ENCODE data around the gene SETD1B. TPM values are rescaled to one million over a fixed set of nuclear protein-coding genes. Genes with fewer than 3 reads are reported as not detected.

SETD1B gene
- total and polyA plus RNA-seq, 2 donors (not counting 1 experiment from before 2014, with no cell fraction given): 1.2 to 3.5 TPM

DNA sequence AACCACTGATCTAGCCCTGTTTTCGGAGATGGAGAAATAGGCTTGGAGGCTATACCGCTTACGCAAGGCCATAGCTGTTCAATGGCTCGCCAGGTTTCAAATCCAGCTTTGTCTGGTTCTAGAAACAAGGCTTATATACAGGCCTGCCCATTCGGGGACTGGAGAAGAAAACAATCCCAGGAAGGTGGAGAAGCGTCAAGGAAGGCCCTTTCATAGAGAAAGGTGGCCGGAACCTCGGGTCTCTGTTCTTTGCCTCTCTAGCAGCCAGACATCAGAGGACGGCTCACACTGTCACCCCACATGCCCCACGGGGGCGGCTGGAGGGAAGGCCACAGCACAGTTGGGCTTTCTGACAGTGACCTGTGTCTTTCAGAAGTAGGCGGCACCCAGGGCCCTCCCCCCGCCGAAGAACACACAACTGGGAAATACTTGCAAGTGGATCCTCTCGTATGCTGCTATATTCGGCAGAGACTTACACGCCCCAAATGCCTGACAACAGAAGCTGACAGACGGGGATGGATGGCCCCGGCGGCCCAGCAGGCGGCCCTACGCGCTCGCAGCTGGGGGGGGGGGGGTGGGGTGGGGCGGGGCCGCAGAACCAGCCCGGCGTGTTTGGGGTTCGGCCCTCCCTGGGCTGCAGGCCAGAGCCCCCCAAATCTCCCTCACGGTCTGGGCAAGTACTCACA lies 4.5 kb upstream of the SETD1B start:
- Histone ChIP-seq H3K9ac (ENCODE audit: insufficient read depth, low read length) (peak overlapping the region; percentile 87), H3K9me3 (ENCODE audit: control insufficient read depth, insufficient read depth, low read depth, low read length) (no peaks in the 10 kb centered on the region), H3K27me3 (ENCODE audit: control insufficient read depth, insufficient read depth, low read length) (no peaks in the 10 kb centered on the region), H3K79me2 (ENCODE audit: control insufficient read depth, insufficient read depth, low read length) (peaks cover 42% of the 10 kb centered on the region), H3K4me1 (ENCODE audit: control insufficient read depth, extremely low read depth, insufficient read depth, low read length) (peaks cover 42% of the 10 kb centered on the region), H3K36me3 (ENCODE audit: control insufficient read depth, insufficient read depth, low read length) (peaks cover 10% of the 10 kb centered on the region), H3K4me3 (replicated peaks in 1 of 4; ENCODE audit: control extremely low read depth in 1 of 4, insufficient read depth in 1 of 4, low read depth in 3 of 4, low read length in 4 of 4) (peak overlapping the region; percentile 46 to 67 (median 52)), H2AFZ (ENCODE audit: low read length) (no peak overlapping the region), H3K4me2 (ENCODE audit: extremely low read depth, insufficient read depth, low read length) (peak overlapping the region; percentile 99), H3K27ac (ENCODE audit: insufficient read depth, low read length) (peak overlapping the region; percentile 97), H4K20me1 (ENCODE audit: control insufficient read depth, extremely low read depth, insufficient read depth, low read length) (no peaks in the 10 kb centered on the region)
- peak; percentile 89 to 92 for DNase-seq (ENCODE audit: low read depth in 2 of 2)
- TF ChIP-seq, protein P1, sequence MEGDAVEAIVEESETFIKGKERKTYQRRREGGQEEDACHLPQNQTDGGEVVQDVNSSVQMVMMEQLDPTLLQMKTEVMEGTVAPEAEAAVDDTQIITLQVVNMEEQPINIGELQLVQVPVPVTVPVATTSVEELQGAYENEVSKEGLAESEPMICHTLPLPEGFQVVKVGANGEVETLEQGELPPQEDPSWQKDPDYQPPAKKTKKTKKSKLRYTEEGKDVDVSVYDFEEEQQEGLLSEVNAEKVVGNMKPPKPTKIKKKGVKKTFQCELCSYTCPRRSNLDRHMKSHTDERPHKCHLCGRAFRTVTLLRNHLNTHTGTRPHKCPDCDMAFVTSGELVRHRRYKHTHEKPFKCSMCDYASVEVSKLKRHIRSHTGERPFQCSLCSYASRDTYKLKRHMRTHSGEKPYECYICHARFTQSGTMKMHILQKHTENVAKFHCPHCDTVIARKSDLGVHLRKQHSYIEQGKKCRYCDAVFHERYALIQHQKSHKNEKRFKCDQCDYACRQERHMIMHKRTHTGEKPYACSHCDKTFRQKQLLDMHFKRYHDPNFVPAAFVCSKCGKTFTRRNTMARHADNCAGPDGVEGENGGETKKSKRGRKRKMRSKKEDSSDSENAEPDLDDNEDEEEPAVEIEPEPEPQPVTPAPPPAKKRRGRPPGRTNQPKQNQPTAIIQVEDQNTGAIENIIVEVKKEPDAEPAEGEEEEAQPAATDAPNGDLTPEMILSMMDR (conservative IDR thresholded peaks at IDR 0.05 in 1 of 2, IDR thresholded peaks at IDR 0.05 in 1 of 2; ENCODE audit: low read depth in 1 of 2, low read length in 2 of 2): no peak
- no peak for TF ChIP-seq EZH2 (IDR thresholded peaks at IDR 0.05; ENCODE audit: low read length, missing control alignments)

- Histone ChIP-seq H3K4me2 (ENCODE audit: extremely low read depth, insufficient read depth, low read length) (peak overlapping the region; percentile 90), H3K9ac (ENCODE audit: insufficient read depth, low read length) (peak overlapping the region; percentile 87), H2AFZ (ENCODE audit: low read length) (no peak overlapping the region), H3K27ac (ENCODE audit: insufficient read depth, low read length) (peak overlapping the region; percentile 97), H3K27me3 (ENCODE audit: control insufficient read depth, insufficient read depth, low read length) (no peaks in the 10 kb centered on the region), H3K36me3 (ENCODE audit: control insufficient read depth, insufficient read depth, low read length) (peaks cover 10% of the 10 kb centered on the region), H4K20me1 (ENCODE audit: control insufficient read depth, extremely low read depth, insufficient read depth, low read length) (no peaks in the 10 kb centered on the region), H3K79me2 (ENCODE audit: control insufficient read depth, insufficient read depth, low read length) (peaks cover 50% of the 10 kb centered on the region), H3K4me1 (ENCODE audit: control insufficient read depth, extremely low read depth, insufficient read depth, low read length) (peaks cover 35% of the 10 kb centered on the region), H3K9me3 (ENCODE audit: control insufficient read depth, insufficient read depth, low read depth, low read length) (no peaks in the 10 kb centered on the region), H3K4me3 (replicated peaks in 1 of 4; ENCODE audit: control extremely low read depth in 1 of 4, insufficient read depth in 1 of 4, low read depth in 3 of 4, low read length in 4 of 4) (peak overlapping the region; percentile 46 to 67 (median 52))
- no peak for TF ChIP-seq EZH2 (IDR thresholded peaks at IDR 0.05; ENCODE audit: low read length, missing control alignments)
- DNase-seq (ENCODE audit: low read depth in 2 of 2): peak; percentile 90 to 93
These were observed 3.7 kb upstream of the SETD1B start for GRCh38 chr12:121799842-121800693.

DNA sequence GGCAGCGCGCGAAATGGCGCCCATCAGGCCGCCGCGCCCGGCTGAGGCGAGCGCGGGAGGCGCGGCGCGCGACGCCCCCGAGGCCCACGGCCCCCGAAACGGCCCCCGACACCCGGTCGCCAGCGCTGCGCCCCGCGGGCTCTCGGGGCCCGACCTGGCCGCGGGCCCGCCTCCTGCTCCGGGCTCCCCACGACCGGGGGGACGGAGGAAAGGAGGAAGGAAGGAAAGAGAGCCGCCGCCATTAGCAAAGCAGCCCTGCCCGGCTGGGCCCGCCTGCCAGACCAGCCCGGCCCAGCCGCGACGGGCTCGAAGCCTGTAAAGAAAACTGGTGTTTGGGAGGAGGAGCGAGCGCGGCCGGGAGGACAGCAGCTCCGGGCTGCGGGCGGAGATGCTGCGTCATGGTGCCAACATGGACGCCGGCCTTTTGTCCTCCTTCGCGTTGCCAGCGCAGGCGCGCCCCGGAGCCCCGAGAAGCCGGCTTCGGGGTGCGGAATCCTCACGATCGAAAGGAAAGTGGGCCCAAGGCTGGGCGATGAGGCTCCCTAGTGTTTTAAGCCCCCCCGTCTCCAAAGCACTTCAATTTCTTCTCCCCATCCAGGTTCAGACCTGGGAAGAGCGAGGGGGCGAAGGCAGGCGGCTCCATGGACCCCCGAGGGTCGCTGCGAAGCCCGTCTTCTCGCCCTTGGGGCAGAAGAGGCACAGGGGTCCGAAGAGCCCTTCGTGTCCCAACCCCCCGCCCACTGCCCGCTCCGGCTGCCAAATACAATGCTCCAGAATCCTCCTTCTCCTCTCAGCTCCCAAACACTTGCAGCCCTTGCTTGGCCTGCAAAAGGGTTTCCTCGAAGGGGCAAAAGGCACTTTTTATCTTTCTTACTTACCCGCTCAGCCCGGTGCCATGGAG lies 2.9 kb upstream of the SETD1B start:
- no peaks in the 10 kb centered on the region for H3K9me3 ChIP-seq (ENCODE audit: control insufficient read depth, insufficient read depth, low read depth, low read length)
- H3K4me3 ChIP-seq (replicated peaks in 1 of 4; ENCODE audit: control extremely low read depth in 1 of 4, insufficient read depth in 1 of 4, low read depth in 3 of 4, low read length in 4 of 4): peak overlapping the region; percentile 50 to 92 (median 66)
- peak overlapping the region; percentile 97 for H3K27ac ChIP-seq (ENCODE audit: insufficient read depth, low read length)
- H3K27me3 ChIP-seq (ENCODE audit: control insufficient read depth, insufficient read depth, low read length): no peaks in the 10 kb centered on the region
- H4K20me1 ChIP-seq (ENCODE audit: control insufficient read depth, extremely low read depth, insufficient read depth, low read length): no peaks in the 10 kb centered on the region
- H3K9ac ChIP-seq (ENCODE audit: insufficient read depth, low read length): peak overlapping the region; percentile 87
- no peak overlapping the region for H2AFZ ChIP-seq (ENCODE audit: low read length)
- peak overlapping the region; percentile 99 for H3K4me2 ChIP-seq (ENCODE audit: extremely low read depth, insufficient read depth, low read length)
- TF ChIP-seq EZH2 (IDR thresholded peaks at IDR 0.05; ENCODE audit: low read length, missing control alignments): no peak
- TF ChIP-seq, protein P1 (conservative IDR thresholded peaks at IDR 0.05 in 1 of 2, IDR thresholded peaks at IDR 0.05 in 1 of 2; ENCODE audit: low read depth in 1 of 2, low read length in 2 of 2): no peak
- H3K4me1 ChIP-seq (ENCODE audit: control insufficient read depth, extremely low read depth, insufficient read depth, low read length): peaks cover 28% of the 10 kb centered on the region
- peak; percentile 84 to 86 for DNase-seq (ENCODE audit: low read depth in 2 of 2)
- peaks cover 7% of the 10 kb centered on the region for H3K36me3 ChIP-seq (ENCODE audit: control insufficient read depth, insufficient read depth, low read length)
- H3K79me2 ChIP-seq (ENCODE audit: control insufficient read depth, insufficient read depth, low read length): peaks cover 52% of the 10 kb centered on the region

Data from fibroblast of lung (primary cell).